Ascending aorta (tissue), 2 donors: ENCODE results near the gene PLA2G6. TPM values are rescaled to one million over a fixed set of nuclear protein-coding genes. Genes with fewer than 3 reads are reported as not detected.
"Not testable (repeated sequence)": the region's sequence is repeated elsewhere in the genome, so short reads cannot be mapped to it uniquely, and the experiment has no call there.

Source experiments
- DNase-seq, 2 donors: peaks; one replicate each; pipeline ENCODE4 v3.0.0-alpha.2; 2019; ENCODE audit warnings: low spot score in 2 of 2
- H3K27ac ChIP-seq, 2 donors: fragments of 200-600 bp; sonication (generic); one replicate each; pipeline ENCODE4 v1.5.1; 2016 to 2017; ENCODE audit warnings: mild to moderate bottlenecking in 1 of 2
- H3K27me3 ChIP-seq: fragments of 200-600 bp; sonication (generic); one replicate; pipeline ENCODE4 v1.5.1; 2017
- H3K36me3 ChIP-seq, 2 donors: fragments of 200-600 bp; sonication (generic); one replicate each; pipeline ENCODE4 v1.5.1; 2016
- H3K4me1 ChIP-seq, 2 donors: fragments of 200-600 bp; sonication (generic); one replicate each; pipeline ENCODE4 v1.5.1; 2016 to 2017; ENCODE audit warnings: mild to moderate bottlenecking in 1 of 2
- H3K4me3 ChIP-seq, 2 donors: fragments of 200-600 bp; sonication (generic); one replicate each; pipeline ENCODE4 v1.5.1; 2016 to 2017; ENCODE audit warnings: mild to moderate bottlenecking in 1 of 2
- H3K9me3 ChIP-seq, 2 donors: fragments of 200-600 bp; sonication (generic); one replicate each; pipeline ENCODE4 v1.5.1; 2016
- CTCF ChIP-seq, 3 experiments: fragments of 200-600 bp in 2 of 3; fragments of 450-650 bp in 1 of 3; sonication (generic) in 2 of 3; IDR thresholded peaks; one replicate each; pipeline ENCODE4 v1.5.1; 2016 to 2019; ENCODE audit warnings: antibody characterized with exemption in 3 of 3, mild to moderate bottlenecking in 1 of 3, moderate library complexity in 1 of 3
- intact Hi-C: fragments of 100-400 bp; cut with DNase I; formaldehyde crosslinking; loops from one replicate; pipeline ENCODE4 v1.15.1; 2023
- total RNA-seq: library from RNA; depleted of rRNA; stranded (reverse); fragments of >200 nt; gene quantifications from one replicate; pipeline ENCODE4 v1.1.0, GENCODE V29; 2016

The PLA2G6 gene
- total RNA-seq, 1 donor from 2014 or later, result 79.5 TPM

- intact Hi-C loops, result loop anchor here (5.0 kb wide), 1 partner anchor 102 kb away; no protein-coding TSS in a partner anchor
- H3K27me3 ChIP-seq, result no peaks in the 10 kb centered on the region
- TF ChIP-seq CTCF (IDR thresholded peaks at IDR 0.05), result no peak
- H3K27ac ChIP-seq, result no peak overlapping the region
- H3K36me3 ChIP-seq, result no peaks in the 10 kb centered on the region
- no peak for DNase-seq
- no peak overlapping the region for H3K4me3 ChIP-seq
- no peaks in the 10 kb centered on the region for H3K4me1 ChIP-seq
- H3K9me3 ChIP-seq, result no peaks in the 10 kb centered on the region
Measured at GRCh38 chr22:38153821-38154562, 27.6 kb downstream of the PLA2G6 start.

- no peaks in the 10 kb centered on the region for H3K27me3 ChIP-seq
Measured at GRCh38 chr22:38151126-38151500, 30.5 kb downstream of the PLA2G6 start.

GRCh38 chr22:38148245-38148644, 33.4 kb downstream of the PLA2G6 start:
- no peak overlapping the region for H3K4me3 ChIP-seq
- no peak for TF ChIP-seq CTCF (IDR thresholded peaks at IDR 0.05)
- intact Hi-C loops, result no loop called here
- no peaks in the 10 kb centered on the region for H3K36me3 ChIP-seq
- H3K4me1 ChIP-seq, result no peaks in the 10 kb centered on the region
- no peak overlapping the region for H3K27ac ChIP-seq
- DNase-seq, result no peak
- no peaks in the 10 kb centered on the region for H3K27me3 ChIP-seq
- no peaks in the 10 kb centered on the region for H3K9me3 ChIP-seq

More at GRCh38 chr22:38151126-38151500, 30.5 kb downstream of the PLA2G6 start:
- no peak for TF ChIP-seq CTCF (IDR thresholded peaks at IDR 0.05)
- no peak for DNase-seq
- H3K4me3 ChIP-seq, result no peak overlapping the region
- H3K9me3 ChIP-seq, result no peaks in the 10 kb centered on the region
- no peak overlapping the region for H3K27ac ChIP-seq
- intact Hi-C loops, result loop anchor here (5.0 kb wide), 1 partner anchor 99 kb away; no protein-coding TSS in a partner anchor
- H3K4me1 ChIP-seq, result no peaks in the 10 kb centered on the region
- no peaks in the 10 kb centered on the region for H3K36me3 ChIP-seq

- H3K36me3 ChIP-seq, DNase-seq, H3K4me1 ChIP-seq, H3K27ac ChIP-seq, H3K4me3 ChIP-seq, H3K27me3 ChIP-seq, H3K9me3 ChIP-seq, intact Hi-C loops: not testable (repeated sequence)
Measured at GRCh38 chr22:38146166-38146565, 35.5 kb downstream of the PLA2G6 start.

GRCh38 chr22:38144025-38144405, 37.6 kb downstream of the PLA2G6 start:
- H3K27me3 ChIP-seq, result no peaks in the 10 kb centered on the region
- DNase-seq, result no peak
- H3K9me3 ChIP-seq, result no peaks in the 10 kb centered on the region
- no peak overlapping the region for H3K27ac ChIP-seq
- H3K36me3 ChIP-seq, result no peaks in the 10 kb centered on the region
- intact Hi-C loops, result no loop called here
- H3K4me3 ChIP-seq, result no peak overlapping the region
- TF ChIP-seq CTCF (IDR thresholded peaks at IDR 0.05), result no peak
- no peaks in the 10 kb centered on the region for H3K4me1 ChIP-seq

GRCh38 chr22:38142606-38143005, 39.0 kb downstream of the PLA2G6 start:
- Histone ChIP-seq H3K4me1 (no peaks in the 10 kb centered on the region), H3K36me3 (no peaks in the 10 kb centered on the region), H3K9me3 (no peaks in the 10 kb centered on the region), H3K27ac (no peak overlapping the region), H3K4me3 (no peak overlapping the region), H3K27me3 (no peaks in the 10 kb centered on the region)
- intact Hi-C loops, result no loop called here
- TF ChIP-seq CTCF (IDR thresholded peaks at IDR 0.05), result no peak
- DNase-seq, result no peak
